HG03066 (cell line): ENCODE results near the gene TUBD1.

Experiments used
- ATAC-seq: cut with Tn5 transposase; IDR thresholded peaks from one replicate; pipeline ENCODE4 v1.9.1; 2021; ENCODE audit warnings: low read depth; ENCODE audit not compliant: unreplicated experiment

The TUBD1 gene

GRCh38 chr17:59828478-59828760 lies 64.3 kb downstream of the TUBD1 start:
- no peak for ATAC-seq

GRCh38 chr17:59827721-59828477 lies 64.8 kb downstream of the TUBD1 start:
- ATAC-seq, result no peak

- ATAC-seq, result no peak
Measured at GRCh38 chr17:59826706-59827453, 65.9 kb downstream of the TUBD1 start.

- no peak for ATAC-seq
Measured at GRCh38 chr17:59825533-59826322, 67.0 kb downstream of the TUBD1 start.

- no peak for ATAC-seq
Measured at GRCh38 chr17:59815965-59816364, 76.8 kb downstream of the TUBD1 start.

- ATAC-seq, result no peak
Measured at GRCh38 chr17:59814685-59815084, 78.1 kb downstream of the TUBD1 start.

- no peak for ATAC-seq
Measured at GRCh38 chr17:59814276-59814675, 78.5 kb downstream of the TUBD1 start.

- ATAC-seq, result no peak
Measured at GRCh38 chr17:59812139-59812538, 80.6 kb downstream of the TUBD1 start.

- ATAC-seq, result no peak
Measured at GRCh38 chr17:59811209-59811608, 81.5 kb downstream of the TUBD1 start.

GRCh38 chr17:59810894-59811153 lies 81.9 kb downstream of the TUBD1 start:
- no peak for ATAC-seq
